SK-N-MC (cell line): ENCODE results near the gene OTOF.

Experiments used
- DNase-seq: peaks from one replicate; pipeline ENCODE4 v3.0.0-alpha.2; 2011; ENCODE audit warnings: low read depth, low spot score
- H3K27ac ChIP-seq: fragments of 200-600 bp; sonication (generic); 2 replicates; pipeline ENCODE4 v1.5.1; 2016; ENCODE audit warnings: mixed run types
- H3K36me3 ChIP-seq: fragments of 200-600 bp; sonication (generic); 2 replicates; pipeline ENCODE4 v1.6.1; 2017; ENCODE audit warnings: antibody characterized with exemption, low read length, mixed read lengths; ENCODE audit not compliant: insufficient read depth
- H3K4me3 ChIP-seq: fragments of 200-600 bp; sonication (generic); 2 replicates; pipeline ENCODE4 v1.5.1; 2016
- H3K9ac ChIP-seq: fragments of 200-600 bp; sonication (generic); 2 replicates; pipeline ENCODE4 v1.8.0; 2017; ENCODE audit warnings: mixed run types, mixed read lengths; ENCODE audit not compliant: insufficient read length
- H3K9me3 ChIP-seq: fragments of 200-600 bp; sonication (generic); 2 replicates; pipeline ENCODE4 v1.6.1; 2017; ENCODE audit warnings: low read depth, mild to moderate bottlenecking, antibody characterized with exemption, low read length, moderate library complexity, mixed read lengths
- EZH2 ChIP-seq: fragments of 200-600 bp; sonication (generic); IDR thresholded peaks from one replicate; pipeline ENCODE4 v1.6.1; 2017; ENCODE audit warnings: antibody characterized with exemption
- FOXP2 ChIP-seq: optimal IDR thresholded peaks from 2 replicates; pipeline ENCODE3; 2011; ENCODE audit warnings: mild to moderate bottlenecking, moderate library complexity; ENCODE audit not compliant: insufficient read depth; ENCODE audit errors: extremely low read length, control extremely low read depth
- POLR2AphosphoS5 ChIP-seq: IDR thresholded peaks from 2 replicates; pipeline ENCODE4 v1.6.1; 2012; ENCODE audit warnings: mild to moderate bottlenecking, low read depth, low read length, borderline replicate concordance

The OTOF gene

GRCh38 chr2:26507932-26508331, 30.0 kb upstream of the OTOF start:
- H3K36me3 ChIP-seq, result no peaks in the 10 kb centered on the region
- H3K4me3 ChIP-seq, result no peak overlapping the region
- no peak for TF ChIP-seq POLR2AphosphoS5
- TF ChIP-seq FOXP2, result no peak
- no peak for TF ChIP-seq EZH2
- H3K9me3 ChIP-seq, result no peaks in the 10 kb centered on the region
- no peak for DNase-seq
- no peak overlapping the region for H3K9ac ChIP-seq
- H3K27ac ChIP-seq, result no peak overlapping the region

GRCh38 chr2:26507088-26507487, 29.2 kb upstream of the OTOF start:
- Histone ChIP-seq H3K36me3 (no peaks in the 10 kb centered on the region), H3K9ac (no peak overlapping the region), H3K27ac (no peak overlapping the region), H3K4me3 (no peak overlapping the region), H3K9me3 (no peaks in the 10 kb centered on the region)
- no peak for DNase-seq
- TF ChIP-seq FOXP2, result no peak
- TF ChIP-seq POLR2AphosphoS5, result no peak
- TF ChIP-seq EZH2, result no peak

- no peak overlapping the region for H3K9ac ChIP-seq
- no peaks in the 10 kb centered on the region for H3K9me3 ChIP-seq
- no peak overlapping the region for H3K4me3 ChIP-seq
- no peak for DNase-seq
- H3K36me3 ChIP-seq, result no peaks in the 10 kb centered on the region
- TF ChIP-seq EZH2, result no peak
- no peak for TF ChIP-seq FOXP2
- no peak for TF ChIP-seq POLR2AphosphoS5
- H3K27ac ChIP-seq, result no peak overlapping the region
Observed at GRCh38 chr2:26506279-26506678, 28.4 kb upstream of the OTOF start.

- TF ChIP-seq EZH2, result no peak
- TF ChIP-seq POLR2AphosphoS5, result no peak
- TF ChIP-seq FOXP2, result no peak
- no peaks in the 10 kb centered on the region for H3K36me3 ChIP-seq
- H3K27ac ChIP-seq, result no peak overlapping the region
- no peak overlapping the region for H3K9ac ChIP-seq
- DNase-seq, result no peak
- H3K4me3 ChIP-seq, result no peak overlapping the region
- no peaks in the 10 kb centered on the region for H3K9me3 ChIP-seq
Observed at GRCh38 chr2:26504002-26504401, 26.1 kb upstream of the OTOF start.

- no peaks in the 10 kb centered on the region for H3K9me3 ChIP-seq
- peak; percentile 26 for DNase-seq
- no peaks in the 10 kb centered on the region for H3K36me3 ChIP-seq
- no peak overlapping the region for H3K9ac ChIP-seq
- no peak overlapping the region for H3K27ac ChIP-seq
- TF ChIP-seq FOXP2, result no peak
- no peak for TF ChIP-seq EZH2
- peak; percentile 68 for TF ChIP-seq POLR2AphosphoS5
- no peak overlapping the region for H3K4me3 ChIP-seq
Observed at GRCh38 chr2:26503231-26503880, 25.4 kb upstream of the OTOF start.

GRCh38 chr2:26500406-26500805, 22.5 kb upstream of the OTOF start:
- no peaks in the 10 kb centered on the region for H3K36me3 ChIP-seq
- H3K9me3 ChIP-seq, result no peaks in the 10 kb centered on the region
- H3K27ac ChIP-seq, result no peak overlapping the region
- no peak for DNase-seq
- no peak for TF ChIP-seq FOXP2
- no peak for TF ChIP-seq EZH2
- TF ChIP-seq POLR2AphosphoS5, result no peak
- H3K9ac ChIP-seq, result no peak overlapping the region
- H3K4me3 ChIP-seq, result no peak overlapping the region

- DNase-seq, result no peak
- H3K9ac ChIP-seq, result no peak overlapping the region
- TF ChIP-seq FOXP2, result no peak
- no peak overlapping the region for H3K4me3 ChIP-seq
- no peaks in the 10 kb centered on the region for H3K9me3 ChIP-seq
- no peaks in the 10 kb centered on the region for H3K36me3 ChIP-seq
- no peak overlapping the region for H3K27ac ChIP-seq
Observed at GRCh38 chr2:26495705-26496297, 17.9 kb upstream of the OTOF start.

GRCh38 chr2:26494891-26495290, 17.0 kb upstream of the OTOF start:
- Histone ChIP-seq H3K36me3 (no peaks in the 10 kb centered on the region), H3K9me3 (no peaks in the 10 kb centered on the region), H3K4me3 (no peak overlapping the region), H3K27ac (no peak overlapping the region), H3K9ac (no peak overlapping the region)
- no peak for DNase-seq
- TF ChIP-seq POLR2AphosphoS5 (no peak), FOXP2 (no peak), EZH2 (no peak)

GRCh38 chr2:26494199-26494598, 16.3 kb upstream of the OTOF start:
- no peak for TF ChIP-seq EZH2
- no peak for TF ChIP-seq FOXP2
- no peak overlapping the region for H3K4me3 ChIP-seq
- no peaks in the 10 kb centered on the region for H3K36me3 ChIP-seq
- no peak for DNase-seq
- H3K27ac ChIP-seq, result no peak overlapping the region
- no peaks in the 10 kb centered on the region for H3K9me3 ChIP-seq
- no peak overlapping the region for H3K9ac ChIP-seq
